ENCODE measurements around the gene KCTD3.

GRCh38 chr1:215523906-215524305 is 43.2 kb upstream of the KCTD3 start:
- TF ChIP-seq CTCF (IDR thresholded peaks at IDR 0.05) (no peak), POLR2A (IDR thresholded peaks at IDR 0.05) (no peak)
